ENCODE results near the gene SLFNL1. TPM values are rescaled to one million over a fixed set of nuclear protein-coding genes. Genes with fewer than 3 reads are reported as not detected.

The SLFNL1 gene
- total RNA-seq = under 0.01 and 0.13 TPM in 2 replicates

GRCh38 chr1:41021526-41022308 lies at the start of gene SLFNL1:
Gene SLFNL1 (minus strand): TSS chr1:41021725. CDS start chr1:41020660, 1,065 bp downstream.

GRCh38 chr1:40979241-40980067 lies 42.1 kb downstream of the SLFNL1 start, which contains the start of gene CTPS1:
Gene CTPS1 (plus strand): TSS chr1:40979696. CDS start chr1:40983291, 3,595 bp downstream.

Other genes with a start within 250 kb of the SLFNL1 start
- gene KCNQ4, start 237.9 kb downstream of the SLFNL1 start, total RNA-seq = 0.49 and 1.3 TPM in 2 replicates
- gene CITED4, start 159.4 kb downstream of the SLFNL1 start, total RNA-seq = 20.4 and 30.0 TPM in 2 replicates
- gene CTPS1, start 42.0 kb downstream of the SLFNL1 start, total RNA-seq = 20.8 and 51.2 TPM in 2 replicates
- 18.3 and 35.4 TPM in 2 replicates for gene SCMH1, start 220.6 kb upstream of the SLFNL1 start, total RNA-seq